ENCODE results near the gene CCDC28B. TPM values are rescaled to one million over a fixed set of nuclear protein-coding genes. Genes with fewer than 3 reads are reported as not detected.
A peak's percentile ranks its signal among the peaks of the same experiment; 100 is the strongest.

Gene CCDC28B
- 15.6 and 22.4 TPM in 2 replicates for total RNA-seq (2021)
- Bru-seq, nascent RNA = percentile 45 among the genes with signal in this experiment
- percentile 48 among the genes with signal in this experiment for BruChase-seq, experiment 1, labeled RNA remaining after a 2-hour chase
- percentile 51 among the genes with signal in this experiment for BruChase-seq, experiment 2, labeled RNA remaining after a 6-hour chase
- long read RNA-seq, transcript CCDC28B-201 (6 exons, 1,089 nt) = major isoform, 24 of 33 reads
- long read RNA-seq, transcript CCDC28B-202 (5 exons, 1,415 nt) = minor isoform, 5 of 33 reads
- long read RNA-seq, partial matches to known transcripts = 2 of 33 reads
- long read RNA-seq, other reads (novel, unspliced or antisense) = 2 of 33 reads

DNA sequence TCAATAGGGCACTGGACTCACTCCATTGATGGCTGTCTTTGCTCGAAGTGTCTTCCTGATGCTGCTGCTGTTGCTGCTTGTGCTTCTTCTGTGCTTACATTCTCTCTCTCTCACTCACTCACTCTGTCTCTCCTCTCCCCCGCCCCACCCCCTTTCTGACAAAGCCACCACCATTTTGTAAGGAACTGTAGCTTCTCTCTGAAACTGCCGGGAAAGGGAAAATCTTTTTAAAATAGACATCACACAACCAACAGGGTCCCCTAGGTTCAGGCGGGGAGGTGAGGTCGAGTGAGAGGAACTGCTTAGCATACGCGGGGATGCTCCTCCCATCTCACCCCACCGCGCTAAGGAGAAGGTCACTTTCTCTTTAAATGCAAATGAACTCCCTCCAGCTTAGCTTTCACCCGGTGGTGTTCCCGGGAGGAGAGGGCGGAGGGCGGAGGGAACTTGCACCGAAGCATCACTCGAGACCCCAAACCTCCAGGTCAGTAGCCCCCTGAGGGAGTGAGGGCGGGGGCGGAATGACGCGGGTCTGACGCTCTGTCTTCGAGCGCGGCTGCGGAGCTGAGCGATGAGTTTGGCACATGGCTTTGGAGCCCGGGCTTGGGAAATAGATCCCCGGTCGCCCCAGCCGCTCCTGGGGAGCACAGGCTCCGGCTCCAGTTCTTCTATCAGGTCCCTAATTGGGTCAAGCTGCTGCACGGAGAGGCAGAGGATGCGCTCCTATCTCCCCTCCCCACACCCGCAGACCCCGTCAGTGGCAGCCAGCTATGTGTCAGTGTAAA lies at the start of gene CCDC28B:
TSS of gene CCDC28B (plus strand) at position 370 of the 785 bp plus-strand sequence. CDS start 1,341 bp downstream, outside the sequence.
- POLR2A ChIA-PET (ENCODE audit: low non-redundant PET) = interaction anchor here (0.6 kb wide), 1 partner anchor 126 kb away, joined by 6 read pairs; no protein-coding TSS in a partner anchor
- CTCF ChIA-PET = interaction anchor here (0.5 to 1.2 kb wide), 4 partner anchors 15 to 136 kb away, joined by 3 to 4 read pairs (median 3); partner anchors contain the start of gene MARCKSL1
- H3K27me3 ChIP-seq (replicated peaks; ENCODE audit: insufficient read depth, low read depth, low read length, poor library complexity) = no peaks in the 10 kb centered on the region
- TF ChIP-seq EZH2 (IDR thresholded peaks at IDR 0.05; ENCODE audit: borderline replicate concordance, low read depth, low read length, poor library complexity, severe bottlenecking) = no peak
- TF ChIP-seq, protein P1, sequence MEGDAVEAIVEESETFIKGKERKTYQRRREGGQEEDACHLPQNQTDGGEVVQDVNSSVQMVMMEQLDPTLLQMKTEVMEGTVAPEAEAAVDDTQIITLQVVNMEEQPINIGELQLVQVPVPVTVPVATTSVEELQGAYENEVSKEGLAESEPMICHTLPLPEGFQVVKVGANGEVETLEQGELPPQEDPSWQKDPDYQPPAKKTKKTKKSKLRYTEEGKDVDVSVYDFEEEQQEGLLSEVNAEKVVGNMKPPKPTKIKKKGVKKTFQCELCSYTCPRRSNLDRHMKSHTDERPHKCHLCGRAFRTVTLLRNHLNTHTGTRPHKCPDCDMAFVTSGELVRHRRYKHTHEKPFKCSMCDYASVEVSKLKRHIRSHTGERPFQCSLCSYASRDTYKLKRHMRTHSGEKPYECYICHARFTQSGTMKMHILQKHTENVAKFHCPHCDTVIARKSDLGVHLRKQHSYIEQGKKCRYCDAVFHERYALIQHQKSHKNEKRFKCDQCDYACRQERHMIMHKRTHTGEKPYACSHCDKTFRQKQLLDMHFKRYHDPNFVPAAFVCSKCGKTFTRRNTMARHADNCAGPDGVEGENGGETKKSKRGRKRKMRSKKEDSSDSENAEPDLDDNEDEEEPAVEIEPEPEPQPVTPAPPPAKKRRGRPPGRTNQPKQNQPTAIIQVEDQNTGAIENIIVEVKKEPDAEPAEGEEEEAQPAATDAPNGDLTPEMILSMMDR (conservative IDR thresholded peaks at IDR 0.05; ENCODE audit: low read depth, low read length) = no peak
- H3K36me3 ChIP-seq (ENCODE audit: insufficient read depth, low read length, poor library complexity, severe bottlenecking) = peaks cover 21% of the 10 kb centered on the region
- intact Hi-C loops (cut with micrococcal nuclease; ENCODE audit: unreplicated experiment) = no loop called here
- peaks cover 14% of the 10 kb centered on the region for H3K4me1 ChIP-seq (ENCODE audit: insufficient read depth, low read length, poor library complexity, severe bottlenecking)
- no TSS peak for BruUV-seq (replicated peaks)
- DNase-seq (ENCODE audit: low spot score) = peak; percentile 71
- peak within 1 kb of the TSS; percentile 75 for H3K27ac ChIP-seq (ENCODE audit: low read depth, low read length, poor library complexity, severe bottlenecking)
- no peaks in the 10 kb centered on the region for H3K9me3 ChIP-seq (ENCODE audit: low read depth, low read length, poor library complexity, severe bottlenecking)
- H3K4me3 ChIP-seq (ENCODE audit: low read depth, low read length, poor library complexity, severe bottlenecking) = peak within 1 kb of the TSS; percentile 62

DNA sequence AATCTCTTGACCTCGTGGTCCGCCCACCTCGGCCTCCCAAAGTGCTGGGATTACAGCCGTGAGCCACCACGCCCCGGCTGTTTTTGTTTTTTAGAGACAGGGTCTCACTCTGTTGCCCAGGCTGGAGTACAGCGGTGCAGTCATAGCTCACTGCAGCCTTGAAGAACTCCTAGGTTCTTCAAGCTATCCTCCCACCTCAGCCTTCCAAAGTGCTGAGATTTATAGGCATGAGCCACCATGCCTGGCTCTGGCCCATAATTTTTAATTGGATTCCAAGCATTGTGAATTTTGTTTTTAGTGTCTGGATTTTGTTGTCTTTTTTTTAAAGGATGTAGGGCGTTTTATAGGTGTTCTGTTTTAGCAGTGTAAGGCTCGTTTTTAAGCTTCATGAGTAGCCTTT lies 49.5 kb upstream of the CCDC28B start:
- ChIA-PET POLR2A (ENCODE audit: low non-redundant PET) (interaction anchor here (0.7 kb wide), 1 partner anchor 354 kb away, joined by 6 read pairs; no protein-coding TSS in a partner anchor), CTCF (interaction anchor here (0.6 kb wide), 1 partner anchor 121 kb away, joined by 3 read pairs; no protein-coding TSS in a partner anchor)
- no peak for TF ChIP-seq EZH2 (IDR thresholded peaks at IDR 0.05; ENCODE audit: borderline replicate concordance, low read depth, low read length, poor library complexity, severe bottlenecking)
- TF ChIP-seq, protein P1 (conservative IDR thresholded peaks at IDR 0.05; ENCODE audit: low read depth, low read length) = no peak
- no TSS peak for BruUV-seq (replicated peaks)
- intact Hi-C loops (cut with micrococcal nuclease; ENCODE audit: unreplicated experiment) = no loop called here
- H3K27me3 ChIP-seq (replicated peaks; ENCODE audit: insufficient read depth, low read depth, low read length, poor library complexity) = no peaks in the 10 kb centered on the region
- peaks cover 28% of the 10 kb centered on the region for H3K4me1 ChIP-seq (ENCODE audit: insufficient read depth, low read length, poor library complexity, severe bottlenecking)
- H3K4me3 ChIP-seq (ENCODE audit: low read depth, low read length, poor library complexity, severe bottlenecking) = peak overlapping the region; percentile 23
- peak; percentile 73 for DNase-seq (ENCODE audit: low spot score)
- H3K9me3 ChIP-seq (ENCODE audit: low read depth, low read length, poor library complexity, severe bottlenecking) = peaks cover 13% of the 10 kb centered on the region
- peaks cover 2% of the 10 kb centered on the region for H3K36me3 ChIP-seq (ENCODE audit: insufficient read depth, low read length, poor library complexity, severe bottlenecking)
- peak overlapping the region; percentile 52 for H3K27ac ChIP-seq (ENCODE audit: low read depth, low read length, poor library complexity, severe bottlenecking)

DNA sequence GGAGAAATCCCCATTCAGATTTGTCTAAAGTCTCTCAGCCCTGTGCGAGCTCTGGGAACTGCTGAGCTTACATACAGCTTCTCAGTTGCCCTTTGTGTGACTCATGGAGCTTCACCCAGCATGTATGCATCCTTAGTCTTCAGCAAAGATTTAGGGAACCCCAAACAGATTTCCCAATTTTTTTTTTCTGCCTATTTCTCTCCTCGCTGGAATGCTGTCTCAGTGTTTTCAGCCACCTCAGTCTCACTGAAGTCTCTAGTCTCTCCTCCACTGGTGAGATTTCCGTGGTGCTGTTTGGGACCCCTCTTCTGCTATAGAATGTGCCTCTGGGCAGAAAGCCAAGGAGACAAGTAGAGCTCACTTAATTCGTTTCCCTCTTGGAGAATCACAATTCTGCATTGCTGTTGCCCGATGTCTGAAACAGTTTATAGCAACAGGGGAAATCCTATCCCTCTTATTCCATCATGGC lies 49.0 kb upstream of the CCDC28B start:
- TF ChIP-seq, protein P1 (conservative IDR thresholded peaks at IDR 0.05; ENCODE audit: low read depth, low read length) = no peak
- TF ChIP-seq EZH2 (IDR thresholded peaks at IDR 0.05; ENCODE audit: borderline replicate concordance, low read depth, low read length, poor library complexity, severe bottlenecking) = no peak

More for the DNA sequence above, 49.0 kb upstream of the CCDC28B start:
- ChIA-PET POLR2A (ENCODE audit: low non-redundant PET) (interaction anchor here (0.6 to 0.7 kb wide), 3 partner anchors 75 to 354 kb away, joined by 6 to 10 read pairs (median 9); no protein-coding TSS in a partner anchor), CTCF (interaction anchor here (0.6 to 0.7 kb wide), 2 partner anchors 28 to 121 kb away, joined by 3 read pairs; partner anchors contain the start of gene TXLNA)
- DNase-seq (ENCODE audit: low spot score) = peak; percentile 93
- Histone ChIP-seq H3K27ac (ENCODE audit: low read depth, low read length, poor library complexity, severe bottlenecking) (peak overlapping the region; percentile 52), H3K36me3 (ENCODE audit: insufficient read depth, low read length, poor library complexity, severe bottlenecking) (peaks cover 7% of the 10 kb centered on the region), H3K4me3 (ENCODE audit: low read depth, low read length, poor library complexity, severe bottlenecking) (peak overlapping the region; percentile 23), H3K9me3 (ENCODE audit: low read depth, low read length, poor library complexity, severe bottlenecking) (peaks cover 13% of the 10 kb centered on the region), H3K27me3 (replicated peaks; ENCODE audit: insufficient read depth, low read depth, low read length, poor library complexity) (no peaks in the 10 kb centered on the region), H3K4me1 (ENCODE audit: insufficient read depth, low read length, poor library complexity, severe bottlenecking) (peaks cover 28% of the 10 kb centered on the region)
- no TSS peak for BruUV-seq (replicated peaks)
- intact Hi-C loops (cut with micrococcal nuclease; ENCODE audit: unreplicated experiment) = no loop called here
